DMS53 (cell line): Measurements from ENCODE around the gene BNIP3.
"Not testable (repeated sequence)": the region's sequence is repeated elsewhere in the genome, so short reads cannot be mapped to it uniquely, and the experiment has no call there.

ENCODE experiments used
- DNase-seq: peaks from one replicate; lab custom pipeline; 2025; lab: John Stamatoyannopoulos, UW

The BNIP3 gene

DNA sequence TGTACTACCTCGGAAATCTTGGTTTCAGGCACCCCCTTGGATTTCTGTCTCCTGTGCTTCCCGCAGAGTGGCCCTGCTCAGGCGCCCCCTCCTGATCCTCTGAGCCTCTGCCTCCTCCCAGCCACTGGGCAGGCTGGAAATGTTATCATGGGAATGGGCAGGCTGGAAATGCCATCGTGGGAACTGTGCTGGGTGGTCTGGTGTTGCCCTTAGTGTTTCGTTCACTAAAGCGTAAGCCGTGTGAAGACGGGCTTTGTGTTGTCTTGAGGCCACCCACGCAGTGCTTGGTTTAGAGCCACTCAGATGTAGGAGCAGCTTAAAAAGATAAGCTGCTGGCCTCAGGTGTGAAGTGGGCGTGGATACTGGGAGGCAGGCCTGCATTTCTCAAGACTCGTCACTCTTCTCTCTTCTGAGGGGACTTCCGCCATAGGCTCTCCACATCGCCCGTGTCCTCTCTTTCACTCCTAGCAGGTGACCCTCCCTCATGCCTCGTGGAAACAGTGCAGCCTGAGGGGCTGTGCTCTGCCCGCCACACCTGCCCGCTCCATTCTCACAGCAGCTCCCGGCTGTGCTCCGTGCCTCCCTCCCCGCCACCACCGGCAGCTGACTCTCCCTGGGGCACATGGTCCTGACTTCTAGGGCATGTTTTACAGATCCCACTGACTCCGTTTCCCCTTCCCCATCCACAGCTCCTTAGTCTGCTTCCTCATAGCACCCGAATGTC, 52.4 kb downstream of the BNIP3 start:
- no peak for DNase-seq

DNA sequence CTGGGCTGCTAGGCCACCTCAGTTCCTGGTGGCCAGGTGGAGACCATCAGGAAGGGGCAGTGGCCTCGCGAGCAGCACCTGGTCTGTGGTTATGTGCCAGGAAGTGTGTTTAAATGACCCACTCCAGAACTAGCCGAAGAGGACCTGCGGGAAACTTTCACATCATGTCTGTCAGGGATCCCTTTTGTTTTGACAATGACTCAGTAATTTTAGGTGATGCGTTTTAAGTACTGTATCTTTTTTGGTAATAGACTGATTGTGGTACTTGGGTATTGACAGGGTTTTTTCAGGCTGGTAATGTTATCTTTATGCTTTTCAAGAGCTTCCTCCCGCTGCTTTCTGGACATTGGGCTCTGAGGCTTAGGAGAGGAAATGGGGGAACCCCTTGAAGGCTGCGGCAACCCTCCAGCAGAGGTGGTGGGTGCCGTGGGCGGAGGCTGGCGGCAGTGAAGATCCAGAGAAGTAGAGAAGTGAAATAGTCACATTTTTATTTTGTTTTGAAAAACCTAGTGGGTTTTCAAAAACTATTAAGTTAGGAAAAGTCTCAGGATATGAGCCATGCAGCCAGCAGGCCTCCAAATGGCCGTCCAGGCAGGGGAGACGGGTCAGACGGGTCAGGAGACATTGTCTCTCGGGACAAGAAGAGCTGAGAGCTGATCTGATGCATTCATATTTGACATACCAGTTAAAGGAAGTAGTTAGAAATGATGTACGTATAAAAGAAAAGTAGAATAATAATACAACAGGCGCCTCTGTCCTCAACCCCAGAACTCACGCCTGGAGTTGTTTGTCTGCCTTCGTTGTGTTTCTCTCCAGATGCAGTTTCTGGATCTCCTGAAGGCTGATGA, 53.3 kb downstream of the BNIP3 start:
- DNase-seq: peak; percentile 56

GRCh38 chr10:131926743-131927595, 54.8 kb downstream of the BNIP3 start:
- DNase-seq: no peak

DNA sequence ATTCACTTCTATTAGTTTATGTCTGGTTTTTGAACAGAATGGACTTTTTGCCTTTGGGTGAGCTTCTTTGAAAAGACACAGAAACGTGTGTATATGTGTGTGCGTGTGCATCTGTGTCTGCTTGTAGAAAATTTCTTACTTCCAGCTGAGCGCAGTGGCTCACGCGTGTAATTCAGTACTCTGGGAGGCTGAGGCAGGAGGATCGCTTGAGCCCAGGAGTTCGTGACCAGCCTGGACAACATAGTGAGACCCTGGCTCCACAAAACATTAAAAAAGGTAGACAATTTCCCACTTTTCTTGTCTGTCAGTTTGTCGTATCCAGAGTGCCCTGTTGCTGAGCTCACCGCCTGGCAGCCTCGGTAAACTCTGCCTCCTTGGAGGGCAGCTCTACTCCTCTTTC, 55.5 kb downstream of the BNIP3 start:
- DNase-seq: no peak

DNA sequence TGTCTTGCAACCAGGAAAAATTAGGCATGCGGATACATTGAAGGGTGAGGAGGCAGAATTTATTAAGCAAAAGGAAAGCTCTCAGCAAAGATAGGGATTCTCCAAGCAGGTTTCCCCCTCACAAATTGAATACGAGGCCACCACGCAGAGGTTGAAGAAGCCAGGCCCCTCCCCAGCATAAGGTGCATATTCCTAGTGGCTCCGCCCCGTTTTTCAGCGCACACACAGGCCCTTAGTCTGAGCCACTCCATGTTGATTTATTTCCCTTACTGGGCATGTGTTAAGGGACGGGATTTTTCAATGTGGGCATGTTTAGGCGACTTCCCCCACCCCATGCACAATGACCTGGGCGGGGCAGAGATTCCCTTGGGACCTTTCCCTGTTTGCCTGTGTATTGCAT, 56.0 kb downstream of the BNIP3 start:
- no peak for DNase-seq

DNA sequence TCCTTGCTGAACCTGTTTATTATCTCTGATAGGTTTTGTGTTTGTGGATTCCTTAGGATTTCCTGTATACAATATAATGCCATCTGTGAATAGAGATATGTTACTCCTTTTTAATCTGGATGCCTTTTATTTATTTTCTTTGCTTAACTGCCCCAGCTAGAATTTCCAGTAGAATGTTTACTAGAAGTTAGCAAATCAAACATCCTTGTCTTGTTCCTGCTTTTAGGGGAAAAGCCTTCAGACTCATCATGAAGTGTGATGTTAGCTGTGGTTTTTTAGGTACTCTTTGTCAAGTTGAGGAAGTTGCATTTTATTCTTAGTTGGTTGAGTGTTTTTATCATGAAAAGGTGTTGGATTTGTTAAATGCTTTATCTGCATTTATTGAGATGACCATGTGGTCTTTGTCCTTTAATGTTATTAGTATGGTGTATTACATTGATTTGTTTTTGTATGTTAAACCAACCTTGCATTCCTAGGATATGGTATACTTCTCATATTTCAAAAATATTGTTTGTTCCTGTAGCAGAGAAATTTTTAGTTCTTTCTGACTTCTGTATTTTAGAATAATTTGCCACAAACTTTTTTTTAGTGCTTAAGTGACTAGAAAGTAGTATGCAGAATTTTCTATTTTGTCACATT, 56.6 kb downstream of the BNIP3 start:
- no peak for DNase-seq

DNA sequence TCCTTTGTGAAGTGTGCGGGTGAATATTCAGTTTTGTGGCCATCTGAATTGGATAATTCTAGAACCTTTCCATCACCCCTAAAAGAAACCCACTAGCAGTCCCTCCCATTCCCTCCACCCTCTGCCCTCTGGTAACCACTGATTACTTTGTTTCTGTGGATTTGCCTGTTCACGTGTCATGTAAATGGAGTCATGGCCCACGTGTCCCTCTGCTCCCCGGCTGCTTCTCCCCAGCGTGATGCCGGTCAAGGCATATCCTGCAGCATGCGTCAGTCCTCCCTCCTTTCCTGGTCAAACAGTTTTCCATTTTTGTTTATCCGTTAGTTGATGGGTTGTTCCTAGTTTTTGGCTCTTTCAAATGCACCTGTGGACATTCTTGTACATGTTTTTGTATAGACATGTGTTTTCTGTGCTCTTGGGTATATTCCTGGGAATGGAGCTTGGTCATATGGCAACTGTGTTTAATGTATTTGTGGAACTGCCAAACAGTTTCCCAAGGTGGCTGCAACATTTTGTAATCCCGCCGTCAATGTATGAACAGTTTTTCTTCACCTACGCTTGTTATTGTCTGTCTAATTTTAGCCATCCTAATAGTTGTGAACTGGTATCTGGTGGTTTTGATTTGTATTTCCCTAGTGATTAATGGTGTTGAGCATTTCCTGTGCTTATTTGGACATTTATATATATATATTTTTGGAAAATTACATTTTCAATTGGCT, 58.5 kb downstream of the BNIP3 start:
- no peak for DNase-seq

DNA sequence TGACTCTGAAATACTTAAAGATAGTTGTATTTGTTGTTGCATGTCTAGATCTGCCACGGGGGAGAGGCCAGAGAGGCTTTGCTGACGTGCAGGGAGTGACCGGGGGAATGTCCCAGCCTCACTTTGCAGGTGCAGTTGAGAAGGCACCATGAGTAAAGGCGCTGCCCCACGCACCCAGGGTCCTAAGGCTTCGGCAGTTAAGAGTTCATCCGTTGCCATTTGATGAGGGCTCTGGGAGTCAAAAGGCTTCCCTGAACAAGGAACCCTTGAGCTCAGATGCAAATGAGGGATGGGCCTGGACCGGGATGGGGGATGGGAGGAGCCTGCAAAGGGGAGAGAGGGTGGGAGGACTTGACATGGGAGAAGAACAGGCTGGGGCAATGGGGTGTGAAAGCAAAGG, 60.5 kb downstream of the BNIP3 start:
- DNase-seq: no peak

DNA sequence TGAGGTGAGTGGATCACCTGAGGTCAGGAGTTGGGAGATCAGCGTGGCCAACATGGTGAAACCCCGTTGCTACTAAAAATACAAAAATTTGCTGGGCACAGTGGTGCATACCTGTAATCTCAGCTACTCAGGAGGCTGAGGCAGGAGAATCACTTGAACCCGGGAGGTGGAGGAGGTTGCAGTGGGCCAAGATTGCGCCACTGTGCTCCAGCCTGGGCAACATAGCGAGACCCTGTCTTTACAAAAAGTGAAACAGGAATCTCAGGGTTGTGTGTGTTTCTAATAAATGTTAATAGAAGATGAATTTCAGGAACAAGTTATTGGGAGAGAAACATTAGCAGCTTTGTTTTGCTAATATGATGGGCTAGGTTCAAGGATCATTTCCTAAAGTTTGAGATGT, 61.0 kb downstream of the BNIP3 start:
- no peak for DNase-seq

DNA sequence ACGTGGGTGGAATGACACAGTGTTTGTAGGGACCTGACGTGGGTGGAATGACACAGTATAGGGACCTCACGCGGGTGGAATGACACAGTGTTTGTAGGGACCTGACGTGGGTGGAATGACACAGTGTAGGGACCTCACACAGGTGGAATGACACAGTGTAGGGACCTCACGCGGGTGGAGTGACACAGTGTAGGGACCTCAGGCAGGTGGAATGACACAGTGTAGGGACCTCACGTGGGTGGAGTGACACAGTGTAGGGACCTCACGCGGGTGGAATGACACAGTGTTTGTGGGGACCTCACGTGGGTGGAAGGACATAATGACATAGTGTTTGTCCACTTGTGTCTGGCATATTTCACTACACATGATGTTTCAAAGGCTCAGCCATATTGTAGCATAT, 61.6 kb downstream of the BNIP3 start:
- no peak for DNase-seq

DNA sequence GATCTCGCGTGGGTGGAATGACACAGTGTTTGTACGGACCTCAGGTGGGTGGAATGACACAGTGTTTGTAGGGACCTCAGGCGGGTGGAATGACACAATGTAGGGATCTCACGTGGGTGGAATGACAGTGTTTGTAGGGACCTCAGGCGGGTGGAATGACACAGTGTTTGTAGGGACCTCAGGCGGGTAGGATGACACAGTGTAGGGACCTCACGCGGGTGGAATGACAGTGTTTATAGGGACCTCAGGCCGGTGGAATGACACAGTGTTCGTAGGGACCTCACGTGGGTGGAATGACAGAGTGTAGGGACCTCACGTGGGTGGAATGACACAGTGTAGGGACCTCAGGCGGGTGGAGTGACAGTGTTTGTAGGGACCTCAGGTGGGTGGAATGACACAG, 62.3 kb downstream of the BNIP3 start:
- DNase-seq: not testable (repeated sequence)
